Vagina (tissue), 2 donors: Measurements from ENCODE around the gene COTL1. TPM values are rescaled to one million over a fixed set of nuclear protein-coding genes. Genes with fewer than 3 reads are reported as not detected.

Experiments
- DNase-seq, 2 donors: peaks; one replicate each; pipeline ENCODE4 v3.0.0-alpha.2; 2017; ENCODE audit errors: extremely low spot score in 2 of 2
- H3K27ac ChIP-seq: fragments of 200-600 bp; sonication (generic); one replicate; pipeline ENCODE4 v1.5.1; 2019
- H3K27me3 ChIP-seq: fragments of 200-600 bp; sonication (generic); one replicate; pipeline ENCODE4 v1.5.1; 2019
- H3K36me3 ChIP-seq, 2 donors: fragments of 200-600 bp; sonication (generic); one replicate each; pipeline ENCODE4 v1.5.1; 2017 to 2019
- H3K4me1 ChIP-seq: fragments of 200-600 bp; sonication (generic); one replicate; pipeline ENCODE4 v1.5.1; 2019
- H3K4me3 ChIP-seq, 2 donors: fragments of 200-600 bp; sonication (generic); 1 replicate in 1 of 2; 2 replicates in 1 of 2; pipeline ENCODE4 v1.5.1; 2016 to 2019
- H3K9me3 ChIP-seq: fragments of 200-600 bp; sonication (generic); one replicate; pipeline ENCODE4 v1.5.1; 2019
- CTCF ChIP-seq, 3 experiments: fragments of 450-650 bp in 2 of 3; fragments of 200-600 bp in 1 of 3; sonication (generic) in 1 of 3; IDR thresholded peaks; one replicate each; pipeline ENCODE4 v1.5.1; 2017 to 2019; ENCODE audit warnings: antibody characterized with exemption in 3 of 3, mild to moderate bottlenecking in 2 of 3, moderate library complexity in 2 of 3
- POLR2A ChIP-seq, 2 donors: fragments of 450-650 bp; IDR thresholded peaks; one replicate each; pipeline ENCODE4 v1.6.1; 2017; ENCODE audit warnings: antibody characterized with exemption in 2 of 2, mild to moderate bottlenecking in 2 of 2, moderate library complexity in 2 of 2
- POLR2AphosphoS5 ChIP-seq, 2 donors: sonication (generic); formaldehyde crosslinking; IDR thresholded peaks; one replicate each; pipeline ENCODE4 v1.9.0; 2017; ENCODE audit warnings: antibody characterized with exemption in 2 of 2, mild to moderate bottlenecking in 2 of 2, low read depth in 1 of 2; ENCODE audit not compliant: insufficient read depth in 1 of 2
- intact Hi-C: fragments of 100-400 bp; cut with DNase I; formaldehyde crosslinking; loops from one replicate; pipeline ENCODE4 v1.15.1; 2023
- total RNA-seq: library from RNA; depleted of rRNA; stranded (reverse); fragments of >200 nt; gene quantifications from one replicate; pipeline ENCODE4 v1.2.3, GENCODE V29; 2016

COTL1 gene
- total RNA-seq, 1 donor from 2014 or later = 67.8 TPM

GRCh38 chr16:84585886-84586285, 32.0 kb downstream of the COTL1 start:
- Histone ChIP-seq H3K27ac (no peak overlapping the region), H3K27me3 (no peaks in the 10 kb centered on the region), H3K4me3 (no peak overlapping the region), H3K36me3 (no peaks in the 10 kb centered on the region), H3K9me3 (no peaks in the 10 kb centered on the region), H3K4me1 (no peaks in the 10 kb centered on the region)
- TF ChIP-seq POLR2AphosphoS5 (IDR thresholded peaks at IDR 0.05; ENCODE audit: insufficient read depth in 1 of 2, low read depth in 1 of 2) (no peak), CTCF (IDR thresholded peaks at IDR 0.05) (no peak), POLR2A (IDR thresholded peaks at IDR 0.05) (no peak)
- intact Hi-C loops = no loop called here
- DNase-seq = no peak

GRCh38 chr16:84585467-84585866, 32.4 kb downstream of the COTL1 start:
- Histone ChIP-seq H3K4me1 (no peaks in the 10 kb centered on the region), H3K36me3 (no peaks in the 10 kb centered on the region), H3K9me3 (no peaks in the 10 kb centered on the region), H3K27ac (no peak overlapping the region), H3K27me3 (no peaks in the 10 kb centered on the region), H3K4me3 (no peak overlapping the region)
- intact Hi-C loops = no loop called here
- TF ChIP-seq POLR2AphosphoS5 (IDR thresholded peaks at IDR 0.05; ENCODE audit: insufficient read depth in 1 of 2, low read depth in 1 of 2) = no peak
- no peak for TF ChIP-seq POLR2A (IDR thresholded peaks at IDR 0.05)
- TF ChIP-seq CTCF (IDR thresholded peaks at IDR 0.05) = no peak
- no peak for DNase-seq

DNA sequence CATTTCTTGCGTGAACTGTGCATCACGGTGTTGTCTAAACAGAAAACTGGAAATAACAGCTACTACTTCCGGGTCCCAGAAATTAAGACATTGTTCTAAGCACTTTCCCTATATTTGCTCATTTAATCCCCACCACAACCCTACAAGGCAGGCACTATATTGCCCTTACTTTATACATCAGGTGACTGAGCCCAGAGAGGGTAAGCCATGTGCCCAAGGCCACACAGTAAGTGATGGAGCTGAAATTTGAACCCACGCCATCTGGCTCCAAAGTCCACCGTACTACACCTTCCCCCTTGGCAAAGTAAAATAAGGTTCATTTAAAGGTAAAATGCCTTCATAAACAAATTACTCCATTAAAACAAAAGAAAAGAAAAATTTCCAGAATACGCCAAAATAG, 33.2 kb downstream of the COTL1 start:
- no peaks in the 10 kb centered on the region for H3K36me3 ChIP-seq
- H3K9me3 ChIP-seq = no peaks in the 10 kb centered on the region
- no peak overlapping the region for H3K4me3 ChIP-seq
- no peak for DNase-seq
- no peak overlapping the region for H3K27ac ChIP-seq
- intact Hi-C loops = no loop called here
- no peak for TF ChIP-seq CTCF (IDR thresholded peaks at IDR 0.05)
- no peak for TF ChIP-seq POLR2A (IDR thresholded peaks at IDR 0.05)
- TF ChIP-seq POLR2AphosphoS5 (IDR thresholded peaks at IDR 0.05; ENCODE audit: insufficient read depth in 1 of 2, low read depth in 1 of 2) = no peak
- H3K27me3 ChIP-seq = no peaks in the 10 kb centered on the region
- no peaks in the 10 kb centered on the region for H3K4me1 ChIP-seq

DNA sequence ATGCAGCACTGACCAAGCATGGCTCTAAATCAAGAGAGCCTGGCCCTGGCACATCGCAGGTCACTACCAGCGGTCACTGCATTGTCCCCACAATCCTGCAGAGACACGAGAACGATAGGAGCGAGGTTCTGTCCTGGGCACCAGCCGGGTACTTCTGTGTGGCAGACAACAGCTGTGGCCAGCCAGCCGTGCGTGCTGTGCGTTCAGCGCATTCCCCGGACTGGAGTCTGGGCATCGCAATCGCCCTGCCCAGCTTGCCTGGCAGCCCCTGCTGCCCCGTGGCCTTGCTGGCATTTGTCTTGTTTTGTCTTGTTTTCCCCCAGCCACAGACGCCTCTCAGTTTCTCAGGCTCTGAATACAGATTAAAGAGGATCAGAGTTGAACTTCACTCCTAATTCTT, 33.9 kb downstream of the COTL1 start:
- no peaks in the 10 kb centered on the region for H3K4me1 ChIP-seq
- H3K4me3 ChIP-seq = no peak overlapping the region
- no peak for TF ChIP-seq POLR2A (IDR thresholded peaks at IDR 0.05)
- no peak for TF ChIP-seq POLR2AphosphoS5 (IDR thresholded peaks at IDR 0.05; ENCODE audit: insufficient read depth in 1 of 2, low read depth in 1 of 2)
- no peak for TF ChIP-seq CTCF (IDR thresholded peaks at IDR 0.05)
- H3K27ac ChIP-seq = no peak overlapping the region
- intact Hi-C loops = no loop called here
- no peaks in the 10 kb centered on the region for H3K27me3 ChIP-seq
- H3K36me3 ChIP-seq = no peaks in the 10 kb centered on the region
- no peak for DNase-seq
- no peaks in the 10 kb centered on the region for H3K9me3 ChIP-seq

DNA sequence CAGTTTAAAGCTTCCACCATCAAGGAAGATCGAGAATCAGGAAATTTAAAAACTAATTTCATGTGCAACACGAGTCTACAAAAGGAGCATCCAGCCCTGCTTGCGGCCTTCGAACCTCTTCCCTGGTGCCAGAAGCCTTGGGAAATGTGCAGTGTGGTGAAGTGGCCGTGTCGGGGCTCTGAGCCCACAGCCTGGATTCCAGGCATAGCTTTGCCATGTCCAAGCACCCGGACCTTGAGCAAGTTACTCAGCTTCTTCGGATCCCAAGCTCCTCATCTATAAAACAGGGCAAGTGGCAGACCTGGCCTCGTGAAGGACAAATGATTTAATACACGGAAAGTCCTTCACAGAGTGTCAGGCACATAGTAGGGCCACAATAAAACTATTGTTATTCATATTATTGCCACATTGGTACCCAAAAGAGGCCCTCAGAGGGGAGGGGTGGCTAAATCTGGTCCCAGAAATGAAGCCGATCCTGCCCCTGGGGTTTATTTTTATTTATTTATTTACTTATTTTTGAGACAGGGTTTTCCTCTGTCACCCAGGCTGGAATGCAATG, 34.8 kb downstream of the COTL1 start:
- no peaks in the 10 kb centered on the region for H3K4me1 ChIP-seq
- H3K9me3 ChIP-seq = no peaks in the 10 kb centered on the region
- H3K27me3 ChIP-seq = no peaks in the 10 kb centered on the region
- no peak for TF ChIP-seq CTCF (IDR thresholded peaks at IDR 0.05)
- no peak for TF ChIP-seq POLR2AphosphoS5 (IDR thresholded peaks at IDR 0.05; ENCODE audit: insufficient read depth in 1 of 2, low read depth in 1 of 2)
- TF ChIP-seq POLR2A (IDR thresholded peaks at IDR 0.05) = no peak
- no peak overlapping the region for H3K4me3 ChIP-seq
- intact Hi-C loops = no loop called here
- no peaks in the 10 kb centered on the region for H3K36me3 ChIP-seq
- DNase-seq = no peak
- no peak overlapping the region for H3K27ac ChIP-seq
